GM20000 (cell line): ENCODE data around the gene CSRNP2.

Experiments used
- DNase-seq: peaks from one replicate; pipeline ENCODE4 v3.0.0; 2012; ENCODE audit warnings: low spot score
- TF ChIP-seq, protein P1 (sequence below): IDR thresholded peaks from 2 replicates; pipeline ENCODE4 v1.5.1; 2012; ENCODE audit warnings: mild to moderate bottlenecking, control low read depth; ENCODE audit errors: extremely low read depth, missing control alignments

The CSRNP2 gene

DNA sequence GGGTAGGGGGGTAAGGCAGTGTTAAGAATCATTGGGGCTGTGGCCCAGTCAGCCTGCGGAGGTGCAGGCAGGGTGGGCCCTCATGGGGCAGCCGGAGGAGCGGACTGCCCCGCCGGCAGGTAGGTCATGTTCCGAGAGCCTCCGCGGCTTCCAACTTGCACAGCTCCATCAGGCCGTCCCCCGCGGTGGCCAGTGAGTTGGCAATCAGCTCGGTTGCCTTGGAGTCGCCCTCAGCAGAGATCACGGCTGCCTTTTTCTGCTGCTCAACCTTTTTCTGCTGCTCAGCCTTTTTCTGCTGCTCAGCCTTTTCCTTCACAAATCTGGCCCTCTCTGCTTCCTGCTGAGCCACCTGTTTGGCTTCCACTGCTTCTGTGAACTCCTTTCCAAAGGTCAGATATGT lies 41.1 kb upstream of the CSRNP2 start:
- no peak for DNase-seq
- TF ChIP-seq, protein P1, sequence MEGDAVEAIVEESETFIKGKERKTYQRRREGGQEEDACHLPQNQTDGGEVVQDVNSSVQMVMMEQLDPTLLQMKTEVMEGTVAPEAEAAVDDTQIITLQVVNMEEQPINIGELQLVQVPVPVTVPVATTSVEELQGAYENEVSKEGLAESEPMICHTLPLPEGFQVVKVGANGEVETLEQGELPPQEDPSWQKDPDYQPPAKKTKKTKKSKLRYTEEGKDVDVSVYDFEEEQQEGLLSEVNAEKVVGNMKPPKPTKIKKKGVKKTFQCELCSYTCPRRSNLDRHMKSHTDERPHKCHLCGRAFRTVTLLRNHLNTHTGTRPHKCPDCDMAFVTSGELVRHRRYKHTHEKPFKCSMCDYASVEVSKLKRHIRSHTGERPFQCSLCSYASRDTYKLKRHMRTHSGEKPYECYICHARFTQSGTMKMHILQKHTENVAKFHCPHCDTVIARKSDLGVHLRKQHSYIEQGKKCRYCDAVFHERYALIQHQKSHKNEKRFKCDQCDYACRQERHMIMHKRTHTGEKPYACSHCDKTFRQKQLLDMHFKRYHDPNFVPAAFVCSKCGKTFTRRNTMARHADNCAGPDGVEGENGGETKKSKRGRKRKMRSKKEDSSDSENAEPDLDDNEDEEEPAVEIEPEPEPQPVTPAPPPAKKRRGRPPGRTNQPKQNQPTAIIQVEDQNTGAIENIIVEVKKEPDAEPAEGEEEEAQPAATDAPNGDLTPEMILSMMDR = no peak

DNA sequence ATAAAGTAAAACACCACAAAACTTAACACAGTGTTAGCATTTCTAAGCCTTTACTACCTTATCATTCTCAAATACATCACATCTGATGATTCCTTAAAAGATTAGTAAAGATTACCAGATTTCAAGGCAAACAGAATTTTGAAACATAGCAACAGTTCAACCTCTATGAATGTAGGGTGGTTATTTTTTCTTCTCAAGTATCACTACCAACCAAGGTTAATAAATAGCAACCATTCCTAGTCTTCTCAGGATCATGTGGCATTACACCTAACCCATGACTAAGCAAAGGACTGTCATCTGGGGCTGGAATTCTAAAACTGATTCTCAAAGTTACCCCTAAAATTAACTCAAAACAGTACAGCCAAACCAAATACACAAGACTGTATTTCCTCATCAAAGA lies 39.4 kb upstream of the CSRNP2 start:
- TF ChIP-seq, protein P1 = no peak
- DNase-seq = no peak

GRCh38 chr12:51118706-51119105 lies 35.3 kb upstream of the CSRNP2 start:
- TF ChIP-seq, protein P1 = no peak
- no peak for DNase-seq

DNA sequence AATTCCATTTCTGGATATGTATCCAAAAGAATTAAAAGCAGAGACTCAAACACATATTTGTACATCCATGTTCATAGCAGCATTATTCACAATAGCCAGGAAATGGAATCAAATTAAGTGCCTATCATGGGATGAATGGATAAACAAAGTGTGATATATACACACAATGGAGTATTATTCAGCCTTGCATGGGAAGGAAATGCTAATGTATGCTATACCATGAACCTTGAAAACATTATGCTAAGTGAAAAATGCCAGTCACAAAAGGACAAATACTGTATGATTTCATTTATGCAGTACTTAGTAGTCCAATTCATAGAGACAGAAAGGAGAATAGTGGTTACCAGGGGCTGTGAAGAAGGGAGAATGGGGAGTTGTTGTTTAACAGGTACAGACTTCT lies 32.1 kb upstream of the CSRNP2 start:
- TF ChIP-seq, protein P1 = no peak

DNA sequence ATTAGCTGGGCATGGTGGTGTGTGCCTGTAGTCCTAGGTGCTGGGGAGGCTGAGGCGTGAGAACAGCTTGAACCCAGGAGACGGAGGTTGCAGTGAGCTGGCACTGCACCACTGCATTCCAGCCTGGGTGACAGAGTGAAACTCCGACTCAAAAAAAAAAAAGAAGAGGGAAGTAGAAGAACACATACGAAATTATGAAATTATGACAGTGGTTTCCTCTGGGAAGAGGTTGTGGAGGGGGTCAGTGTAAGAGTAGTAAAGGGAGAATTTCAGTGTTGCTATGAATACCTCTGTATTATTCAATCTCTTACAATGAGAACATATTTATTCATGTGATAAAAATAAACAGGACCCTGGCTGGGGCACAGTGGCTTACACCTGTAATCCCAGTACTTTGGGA lies 24.7 kb upstream of the CSRNP2 start:
- no peak for DNase-seq
- TF ChIP-seq, protein P1 = no peak

More for the DNA sequence above, 32.1 kb upstream of the CSRNP2 start:
- DNase-seq = no peak

GRCh38 chr12:51103977-51104376 lies 20.6 kb upstream of the CSRNP2 start:
- TF ChIP-seq, protein P1 = no peak
- DNase-seq = no peak

DNA sequence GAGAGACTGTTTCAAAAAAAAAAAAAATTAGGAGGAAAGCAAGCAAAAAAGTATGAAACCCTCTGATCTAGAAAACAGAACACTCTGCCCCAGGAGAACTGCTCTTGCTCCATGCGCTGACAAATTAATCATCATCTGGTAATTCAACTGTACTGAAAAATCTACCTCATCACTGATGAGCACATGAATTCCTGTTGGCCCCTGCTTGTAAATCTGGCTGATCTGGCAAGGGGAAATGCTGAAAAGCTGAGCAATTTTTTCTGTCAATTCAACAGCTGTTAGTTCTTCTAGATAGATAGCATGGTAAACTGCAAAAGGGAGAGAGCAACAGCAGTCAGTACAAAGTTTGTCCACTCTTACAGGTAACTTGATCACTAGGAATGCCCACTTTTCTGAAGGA lies 15.2 kb upstream of the CSRNP2 start:
- DNase-seq = no peak
- TF ChIP-seq, protein P1 = no peak
